Urinary bladder (tissue), 4 donors: ENCODE measurements around the gene TMEM87A. TPM values are rescaled to one million over a fixed set of nuclear protein-coding genes. Genes with fewer than 3 reads are reported as not detected.

Experiments
- DNase-seq: peaks from one replicate; pipeline ENCODE4 v3.0.0-alpha.2; 2015; ENCODE audit errors: extremely low spot score
- H3K27ac ChIP-seq: one replicate; pipeline ENCODE4 v1.5.1; 2013; ENCODE audit warnings: low read depth, mild to moderate bottlenecking, moderate library complexity
- H3K36me3 ChIP-seq: one replicate; pipeline ENCODE4 v1.6.1; 2013; ENCODE audit warnings: mild to moderate bottlenecking, moderate library complexity; ENCODE audit not compliant: insufficient read depth
- H3K4me1 ChIP-seq: one replicate; pipeline ENCODE4 v1.6.1; 2013; ENCODE audit warnings: mild to moderate bottlenecking, moderate library complexity; ENCODE audit not compliant: insufficient read depth
- H3K4me3 ChIP-seq: one replicate; pipeline ENCODE4 v1.5.1; 2013; ENCODE audit warnings: low read depth, low read length
- WGBS: extraction: QIAGEN DNeasy Blood & Tissue Kit; methylation state at CpG from one replicate; pipeline ENCODE4 v1.1.7; 2013; 5-methylcytosine and 5-hydroxymethylcytosine counted together
- polyA plus RNA-seq: library from polyadenylated mRNA; stranded (reverse); fragments of 200-250 nt; gene quantifications from one replicate; pipeline ENCODE4 v1.2.3, GENCODE V29; 2013
- total RNA-seq: library from RNA; depleted of rRNA; stranded (reverse); fragments of >200 nt; gene quantifications from one replicate; pipeline ENCODE4 v1.2.3, GENCODE V29; 2014
- donor health status: healthy with polysubstance abuse.
- donor health status: healthy.

The TMEM87A gene
- total and polyA plus RNA-seq, 2 donors, result 35.9 to 100.0 TPM

- H3K36me3 ChIP-seq, result peaks cover 19% of the 10 kb centered on the region
These were observed 90.3 kb downstream of the TMEM87A start for GRCh38 chr15:42182961-42183360.

GRCh38 chr15:42182328-42182886 lies 90.8 kb downstream of the TMEM87A start:
- WGBS, result 90% methylated on average over 6 of the region's 6 CpGs
- no peak overlapping the region for H3K27ac ChIP-seq
- H3K4me1 ChIP-seq, result no peaks in the 10 kb centered on the region
- peaks cover 19% of the 10 kb centered on the region for H3K36me3 ChIP-seq
- no peak overlapping the region for H3K4me3 ChIP-seq
- DNase-seq, result no peak

More at GRCh38 chr15:42182961-42183360, 90.3 kb downstream of the TMEM87A start:
- Histone ChIP-seq H3K4me1 (no peaks in the 10 kb centered on the region), H3K4me3 (no peak overlapping the region), H3K27ac (no peak overlapping the region)
- WGBS, result 90% methylated on average over 6 of the region's 6 CpGs
- no peak for DNase-seq

GRCh38 chr15:42178056-42178455 lies 95.2 kb downstream of the TMEM87A start:
- Histone ChIP-seq H3K36me3 (peaks cover 9% of the 10 kb centered on the region), H3K4me3 (no peak overlapping the region), H3K27ac (no peak overlapping the region), H3K4me1 (no peaks in the 10 kb centered on the region)
- WGBS, result 86% methylated on average over 2 of the region's 2 CpGs
- DNase-seq, result no peak

GRCh38 chr15:42175671-42176070 lies 97.6 kb downstream of the TMEM87A start:
- H3K36me3 ChIP-seq, result peaks cover 13% of the 10 kb centered on the region
- H3K4me3 ChIP-seq, result no peak overlapping the region
- H3K4me1 ChIP-seq, result no peaks in the 10 kb centered on the region
- 76% methylated on average over 5 of the region's 5 CpGs for WGBS
- H3K27ac ChIP-seq, result no peak overlapping the region
- DNase-seq, result no peak

GRCh38 chr15:42172475-42172874 lies 100.8 kb downstream of the TMEM87A start:
- no peaks in the 10 kb centered on the region for H3K4me1 ChIP-seq
- H3K4me3 ChIP-seq, result no peak overlapping the region
- H3K36me3 ChIP-seq, result peaks cover 8% of the 10 kb centered on the region
- H3K27ac ChIP-seq, result no peak overlapping the region
- 86% methylated on average over 5 of the region's 5 CpGs for WGBS
- no peak for DNase-seq

GRCh38 chr15:42171795-42172194 lies 101.4 kb downstream of the TMEM87A start:
- H3K4me1 ChIP-seq, result no peaks in the 10 kb centered on the region
- no peak for DNase-seq
- H3K4me3 ChIP-seq, result no peak overlapping the region
- H3K36me3 ChIP-seq, result peaks cover 9% of the 10 kb centered on the region
- H3K27ac ChIP-seq, result no peak overlapping the region
- 91% methylated on average over 1 of the region's 1 CpG for WGBS

GRCh38 chr15:42171122-42171521 lies 102.1 kb downstream of the TMEM87A start:
- no peak overlapping the region for H3K27ac ChIP-seq
- no peaks in the 10 kb centered on the region for H3K4me1 ChIP-seq
- WGBS, result 81% methylated on average over 1 of the region's 1 CpG
- no peak overlapping the region for H3K4me3 ChIP-seq
- DNase-seq, result no peak
- H3K36me3 ChIP-seq, result peaks cover 9% of the 10 kb centered on the region

GRCh38 chr15:42166225-42166940 lies 106.8 kb downstream of the TMEM87A start:
- peaks cover 9% of the 10 kb centered on the region for H3K36me3 ChIP-seq
- H3K27ac ChIP-seq, result no peak overlapping the region
- no peak for DNase-seq
- H3K4me3 ChIP-seq, result no peak overlapping the region
- no peaks in the 10 kb centered on the region for H3K4me1 ChIP-seq
- 91% methylated on average over 13 of the region's 13 CpGs for WGBS

- peaks cover 8% of the 10 kb centered on the region for H3K36me3 ChIP-seq
- H3K27ac ChIP-seq, result no peak overlapping the region
- no peak for DNase-seq
- no peaks in the 10 kb centered on the region for H3K4me1 ChIP-seq
- H3K4me3 ChIP-seq, result no peak overlapping the region
- 90% methylated on average over 6 of the region's 6 CpGs for whole genome bisulfite sequencing
These were observed 108.1 kb downstream of the TMEM87A start for GRCh38 chr15:42165106-42165505.

- WGBS, result 72% methylated on average over 4 of the region's 4 CpGs
- H3K4me1 ChIP-seq, result no peaks in the 10 kb centered on the region
- H3K27ac ChIP-seq, result no peak overlapping the region
- DNase-seq, result no peak
- H3K36me3 ChIP-seq, result peaks cover 9% of the 10 kb centered on the region
- no peak overlapping the region for H3K4me3 ChIP-seq
These were observed 109.2 kb downstream of the TMEM87A start for GRCh38 chr15:42163947-42164550.

GRCh38 chr15:42163291-42163690 lies 109.9 kb downstream of the TMEM87A start:
- WGBS, result 94% methylated on average over 9 of the region's 9 CpGs
- DNase-seq, result no peak
- Histone ChIP-seq H3K36me3 (peaks cover 9% of the 10 kb centered on the region), H3K4me3 (no peak overlapping the region), H3K4me1 (no peaks in the 10 kb centered on the region), H3K27ac (no peak overlapping the region)
